ENCODE data around the gene ST3GAL2.

- TF ChIP-seq ELK1 (IDR thresholded peaks at IDR 0.05; ENCODE audit: low read depth, low read length), result no peak
- no peak for TF ChIP-seq PML (IDR thresholded peaks at IDR 0.05; ENCODE audit: low read length)
- TF ChIP-seq CTCF (IDR thresholded peaks at IDR 0.05 in 2 of 3, conservative IDR thresholded peaks at IDR 0.05 in 1 of 3; ENCODE audit: control insufficient read depth in 2 of 3, extremely low read depth in 1 of 3, insufficient read depth in 1 of 3, low read depth in 3 of 3, low read length in 3 of 3), result 0 out of 6 replicates have a peak, but pooled peaks of 1 of the 3 experiments have one; percentile 2
- no peak for TF ChIP-seq MYC (IDR thresholded peaks at IDR 0.05; ENCODE audit: insufficient read depth, insufficient read length, insufficient replicate concordance, low read length, severe bottlenecking)
- TF ChIP-seq STAT3 (IDR thresholded peaks at IDR 0.05; ENCODE audit: low read depth, low read length), result no peak
- TF ChIP-seq EP300 (IDR thresholded peaks at IDR 0.05; ENCODE audit: borderline replicate concordance in 1 of 2, control insufficient read depth in 1 of 2, low read depth in 2 of 2, low read length in 2 of 2), result no peak
- no peak for TF ChIP-seq SUZ12 (IDR thresholded peaks at IDR 0.05; ENCODE audit: unreplicated experiment)
- TF ChIP-seq HDGF (IDR thresholded peaks at IDR 0.05), result peak; percentile 82
- no peak for TF ChIP-seq NFXL1 (IDR thresholded peaks at IDR 0.05; ENCODE audit: borderline replicate concordance)
- no peak for TF ChIP-seq ZNF274 (IDR thresholded peaks at IDR 0.05; ENCODE audit: insufficient read depth, insufficient read length)
- no peak for TF ChIP-seq RAD21 (IDR thresholded peaks at IDR 0.05; ENCODE audit: insufficient read depth, low read depth, low read length)
- no peak for TF ChIP-seq RAD51 (IDR thresholded peaks at IDR 0.05)
- no peak for TF ChIP-seq ESRRA (IDR thresholded peaks at IDR 0.05; ENCODE audit: low read length)
Measured at GRCh38 chr16:70438969-70439862, at the start of gene ST3GAL2.

Measured in GM12878 (cell line).